ENCODE results near the gene IMMP1L.

Gene IMMP1L

DNA sequence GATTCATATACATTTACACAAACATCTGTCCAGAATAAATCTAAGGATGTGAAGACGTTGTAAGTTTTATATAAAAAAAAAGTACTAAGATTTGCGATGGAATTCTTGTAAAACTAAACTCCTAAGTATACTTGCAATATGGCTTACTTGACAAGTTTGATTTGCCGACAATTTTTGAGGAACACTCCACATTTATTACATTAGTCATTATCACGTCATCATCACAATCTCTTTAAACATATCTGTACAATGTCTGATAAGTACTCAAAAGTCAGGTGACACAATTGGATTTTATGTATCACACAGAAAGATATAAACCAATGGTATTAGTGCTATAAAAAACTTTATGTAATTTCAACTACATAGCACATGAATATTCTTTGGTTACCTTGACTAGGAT is 30.4 kb downstream of the IMMP1L start:
- TF ChIP-seq CTCF (IDR thresholded peaks at IDR 0.05; ENCODE audit: low read depth, low read length, missing control alignments): no peak
- in situ Hi-C loops (cut with HindIII; ENCODE audit: low sequenced_read_pairs): no loop called here
- H3K4me3 ChIP-seq (ENCODE audit: low read depth, low read length): no peak overlapping the region
- DNase-seq (ENCODE audit: low read depth): no peak

DNA sequence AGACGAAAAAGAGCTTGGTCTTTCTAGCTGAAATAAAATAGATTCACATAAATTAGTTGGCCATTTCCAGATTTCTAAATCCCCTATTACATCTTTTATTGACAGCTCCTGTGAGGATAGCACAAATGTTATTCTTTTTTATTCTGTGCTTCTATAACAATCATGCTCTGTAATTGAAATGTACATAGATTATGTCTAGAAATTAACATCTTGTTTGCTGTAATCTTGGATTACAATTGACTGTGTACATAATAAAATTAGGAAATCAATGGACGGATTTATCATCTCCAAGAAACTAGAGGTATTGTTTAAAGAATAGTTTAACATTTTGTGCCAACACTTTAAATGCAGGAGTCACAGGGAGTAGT is 31.2 kb downstream of the IMMP1L start:
- no peak for TF ChIP-seq CTCF (IDR thresholded peaks at IDR 0.05; ENCODE audit: low read depth, low read length, missing control alignments)
- no peak overlapping the region for H3K4me3 ChIP-seq (ENCODE audit: low read depth, low read length)
- no peak for DNase-seq (ENCODE audit: low read depth)
- in situ Hi-C loops (cut with HindIII; ENCODE audit: low sequenced_read_pairs): no loop called here

DNA sequence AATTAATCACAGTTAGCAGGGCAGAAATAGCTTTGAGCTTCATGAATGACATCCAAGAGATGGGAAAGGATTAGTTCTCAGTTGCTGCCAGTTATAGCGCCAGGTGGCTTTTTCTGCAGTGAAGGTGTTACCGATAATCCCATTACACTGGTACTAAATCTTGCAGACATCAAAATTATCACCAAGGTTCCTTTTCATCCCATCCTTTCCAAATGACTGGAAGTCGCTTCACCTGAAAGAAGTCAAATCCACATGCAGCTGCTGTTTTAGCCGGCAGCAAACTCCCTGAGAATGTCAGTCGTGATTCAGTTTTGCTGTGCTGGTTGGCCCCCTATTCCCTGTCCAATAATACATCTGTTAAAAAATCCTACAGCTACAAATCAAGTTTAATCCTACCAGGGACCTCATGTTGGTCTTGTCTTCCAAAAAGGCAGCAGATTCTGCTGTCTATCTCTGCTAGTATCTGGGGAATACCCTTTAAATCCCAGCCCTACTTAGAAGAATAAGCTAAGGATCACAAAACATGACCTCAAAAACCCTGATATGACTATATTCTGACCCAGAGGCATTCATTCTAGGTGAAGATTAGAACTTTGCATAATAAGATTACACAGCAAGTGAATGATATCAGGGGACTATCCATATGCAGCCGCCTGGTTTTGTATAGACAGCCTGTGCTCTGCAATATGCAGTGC is 31.7 kb downstream of the IMMP1L start:
- H3K4me3 ChIP-seq (ENCODE audit: low read depth, low read length): no peak overlapping the region
- no peak for DNase-seq (ENCODE audit: low read depth)
- in situ Hi-C loops (cut with HindIII; ENCODE audit: low sequenced_read_pairs): no loop called here
- no peak for TF ChIP-seq CTCF (IDR thresholded peaks at IDR 0.05; ENCODE audit: low read depth, low read length, missing control alignments)

- in situ Hi-C loops (cut with HindIII; ENCODE audit: low sequenced_read_pairs): no loop called here
- H3K4me3 ChIP-seq (ENCODE audit: low read depth, low read length): no peak overlapping the region
- no peak for TF ChIP-seq CTCF (IDR thresholded peaks at IDR 0.05; ENCODE audit: low read depth, low read length, missing control alignments)
- DNase-seq (ENCODE audit: low read depth): no peak
These were observed 35.3 kb downstream of the IMMP1L start for GRCh38 chr11:31474083-31474482.

DNA sequence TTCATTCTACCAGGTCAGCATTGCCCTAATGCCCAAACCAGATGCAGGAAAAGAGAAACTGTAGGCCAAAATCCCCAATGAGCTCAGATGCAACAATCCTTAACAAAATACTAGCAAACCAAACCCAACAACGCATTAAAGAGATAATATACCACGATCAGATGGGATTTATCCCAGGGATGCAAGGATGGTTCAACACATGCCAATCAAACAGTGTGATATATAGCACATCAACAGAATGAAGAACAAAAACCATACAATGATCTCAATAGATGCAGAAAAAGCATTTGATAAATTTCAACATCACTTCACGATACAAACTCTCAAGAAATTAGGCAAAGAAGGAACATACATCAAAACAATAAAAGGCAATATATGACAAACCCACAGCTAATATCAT is 45.0 kb downstream of the IMMP1L start:
- DNase-seq (ENCODE audit: low read depth): no peak
- in situ Hi-C loops (cut with HindIII; ENCODE audit: low sequenced_read_pairs): no loop called here
- no peak overlapping the region for H3K4me3 ChIP-seq (ENCODE audit: low read depth, low read length)
- TF ChIP-seq CTCF (IDR thresholded peaks at IDR 0.05; ENCODE audit: low read depth, low read length, missing control alignments): no peak

GRCh38 chr11:31455177-31455576 is 54.2 kb downstream of the IMMP1L start:
- in situ Hi-C loops (cut with HindIII; ENCODE audit: low sequenced_read_pairs): no loop called here
- no peak for DNase-seq (ENCODE audit: low read depth)
- no peak overlapping the region for H3K4me3 ChIP-seq (ENCODE audit: low read depth, low read length)
- no peak for TF ChIP-seq CTCF (IDR thresholded peaks at IDR 0.05; ENCODE audit: low read depth, low read length, missing control alignments)

Data from astrocyte of the cerebellum (primary cell).